Endothelial cell of umbilical vein (primary cell): ENCODE data around the gene PDPK1.

ENCODE experiments used
- POLR2AphosphoS5 ChIP-seq: IDR thresholded peaks from 2 replicates; pipeline ENCODE4 v1.6.1; 2012; ENCODE audit warnings: low read depth, mild to moderate bottlenecking, control low read depth, low read length, moderate library complexity; ENCODE audit not compliant: insufficient read depth
- TF ChIP-seq, protein P1 (sequence below), 2 donors: IDR thresholded peaks; 1 replicate in 1 of 2; 2 replicates in 1 of 2; pipeline ENCODE4 v1.5.1; 2011; ENCODE audit warnings: low read length in 2 of 2, mild to moderate bottlenecking in 2 of 2, moderate library complexity in 2 of 2, control low read depth in 1 of 2, inconsistent platforms in 1 of 2, low read depth in 1 of 2; ENCODE audit not compliant: insufficient read depth in 1 of 2; ENCODE audit errors: extremely low read depth in 1 of 2

DNA sequence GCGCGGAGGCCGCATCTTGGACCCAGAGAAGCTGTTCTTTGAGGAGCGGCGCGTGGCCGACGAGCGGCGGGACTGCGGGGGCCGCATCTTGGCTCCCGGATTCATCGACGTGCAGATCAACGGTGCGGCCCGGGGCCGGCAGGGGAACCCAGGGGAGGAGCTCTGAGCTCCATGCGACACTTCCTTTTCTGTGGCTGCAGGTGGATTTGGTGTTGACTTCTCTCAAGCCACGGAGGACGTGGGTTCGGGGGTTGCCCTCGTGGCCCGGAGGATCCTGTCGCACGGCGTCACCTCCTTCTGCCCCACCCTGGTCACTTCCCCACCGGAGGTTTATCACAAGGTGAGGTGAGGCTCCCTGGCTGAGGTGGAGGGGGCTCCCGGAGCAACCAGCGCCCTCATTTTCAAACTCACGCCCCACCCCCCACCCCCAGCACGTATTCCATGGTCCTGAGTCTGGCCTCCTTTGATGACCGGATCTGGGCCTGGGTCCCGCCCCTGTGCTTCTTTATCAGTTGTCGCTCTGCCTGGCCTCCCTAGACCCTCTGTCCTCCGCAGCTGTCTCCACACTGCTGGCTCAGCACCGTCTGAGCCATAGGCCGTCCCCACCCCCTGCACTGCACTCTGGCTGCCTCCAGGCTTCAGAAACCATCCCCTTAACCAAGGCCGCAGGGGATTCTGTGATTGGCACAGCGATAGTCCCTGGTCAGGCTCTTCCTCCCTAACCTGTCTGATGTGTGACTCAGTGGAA is 16.9 kb upstream of the PDPK1 start:
- no peak for TF ChIP-seq POLR2AphosphoS5
- TF ChIP-seq, protein P1, sequence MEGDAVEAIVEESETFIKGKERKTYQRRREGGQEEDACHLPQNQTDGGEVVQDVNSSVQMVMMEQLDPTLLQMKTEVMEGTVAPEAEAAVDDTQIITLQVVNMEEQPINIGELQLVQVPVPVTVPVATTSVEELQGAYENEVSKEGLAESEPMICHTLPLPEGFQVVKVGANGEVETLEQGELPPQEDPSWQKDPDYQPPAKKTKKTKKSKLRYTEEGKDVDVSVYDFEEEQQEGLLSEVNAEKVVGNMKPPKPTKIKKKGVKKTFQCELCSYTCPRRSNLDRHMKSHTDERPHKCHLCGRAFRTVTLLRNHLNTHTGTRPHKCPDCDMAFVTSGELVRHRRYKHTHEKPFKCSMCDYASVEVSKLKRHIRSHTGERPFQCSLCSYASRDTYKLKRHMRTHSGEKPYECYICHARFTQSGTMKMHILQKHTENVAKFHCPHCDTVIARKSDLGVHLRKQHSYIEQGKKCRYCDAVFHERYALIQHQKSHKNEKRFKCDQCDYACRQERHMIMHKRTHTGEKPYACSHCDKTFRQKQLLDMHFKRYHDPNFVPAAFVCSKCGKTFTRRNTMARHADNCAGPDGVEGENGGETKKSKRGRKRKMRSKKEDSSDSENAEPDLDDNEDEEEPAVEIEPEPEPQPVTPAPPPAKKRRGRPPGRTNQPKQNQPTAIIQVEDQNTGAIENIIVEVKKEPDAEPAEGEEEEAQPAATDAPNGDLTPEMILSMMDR (IDR thresholded peaks at IDR 0.05; ENCODE audit: extremely low read depth in 1 of 2, insufficient read depth in 1 of 2, low read depth in 1 of 2, low read length in 2 of 2): no peak
